Neural crest cell (in vitro differentiated cells): Measurements from ENCODE around the gene AP4E1. TPM values are rescaled to one million over a fixed set of nuclear protein-coding genes. Genes with fewer than 3 reads are reported as not detected.

Experiments used
- DNase-seq: peaks from one replicate; pipeline ENCODE4 v3.0.0; 2021; ENCODE audit warnings: low read depth, mixed read lengths, low spot score
- H3K27ac Mint-ChIP-seq: one replicate; pipeline ENCODE4 v1.8.0; 2021; ENCODE audit warnings: mild to moderate bottlenecking, mixed read lengths; ENCODE audit not compliant: unreplicated experiment
- H3K27me3 Mint-ChIP-seq: 2 replicates; pipeline ENCODE4 v1.8.0; 2021; ENCODE audit warnings: low read depth, mild to moderate bottlenecking, mixed read lengths
- H3K36me3 Mint-ChIP-seq: 2 replicates; pipeline ENCODE4 v1.8.0; 2021; ENCODE audit warnings: low read depth, mild to moderate bottlenecking, mixed read lengths
- H3K4me1 Mint-ChIP-seq: 2 replicates; pipeline ENCODE4 v1.8.0; 2021; ENCODE audit warnings: mixed read lengths
- H3K4me3 Mint-ChIP-seq: one replicate; pipeline ENCODE4 v1.8.0; 2021; ENCODE audit warnings: mild to moderate bottlenecking, mixed read lengths
- H3K9me3 Mint-ChIP-seq: 2 replicates; pipeline ENCODE4 v1.8.0; 2021; ENCODE audit warnings: mixed read lengths
- CTCF ChIP-seq: fragments of 200-600 bp; sonication (generic); conservative IDR thresholded peaks from 2 replicates; pipeline ENCODE4 v1.5.0; 2021; ENCODE audit warnings: antibody characterized with exemption, mild to moderate bottlenecking
- total RNA-seq: library from RNA; stranded (reverse); gene quantifications from 2 replicates; pipeline ENCODE4 v1.2.1, GENCODE V29; 2021

Gene AP4E1
- total RNA-seq, 1 donor from 2014 or later: 10.8 TPM

- Mint-ChIP-seq H3K27me3 (no peaks in the 10 kb centered on the region), H3K4me3 (no peak overlapping the region), H3K27ac (no peak overlapping the region), H3K36me3 (peaks cover 64% of the 10 kb centered on the region), H3K4me1 (no peaks in the 10 kb centered on the region), H3K9me3 (peaks cover 24% of the 10 kb centered on the region)
- DNase-seq: no peak
- TF ChIP-seq CTCF: no peak
Measured at GRCh38 chr15:50971115-50971514, 62.6 kb downstream of the AP4E1 start.

DNA sequence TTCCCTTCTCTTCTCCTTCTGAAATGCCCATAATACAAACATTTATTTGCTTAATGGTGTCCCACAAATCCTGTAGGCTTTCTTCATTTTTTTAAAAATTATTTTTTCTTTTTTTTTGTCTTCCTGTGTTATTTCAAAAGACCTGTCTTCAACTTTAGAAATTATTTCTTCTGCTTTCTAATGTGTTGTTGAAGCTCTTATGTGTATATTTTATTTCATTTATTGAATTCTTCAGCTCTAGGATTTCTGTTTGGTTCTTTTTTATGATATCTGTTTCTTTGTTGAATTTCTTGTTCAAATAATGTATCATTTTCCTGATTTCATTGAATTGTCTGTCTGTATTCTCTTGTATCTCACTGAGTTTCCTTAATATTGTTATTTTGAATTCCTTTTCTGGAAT, 63.1 kb downstream of the AP4E1 start:
- no peak overlapping the region for H3K27ac Mint-ChIP-seq
- no peak overlapping the region for H3K4me3 Mint-ChIP-seq
- peaks cover 63% of the 10 kb centered on the region for H3K36me3 Mint-ChIP-seq
- H3K27me3 Mint-ChIP-seq: no peaks in the 10 kb centered on the region
- no peak for DNase-seq
- H3K4me1 Mint-ChIP-seq: no peaks in the 10 kb centered on the region
- TF ChIP-seq CTCF: no peak
- H3K9me3 Mint-ChIP-seq: peaks cover 24% of the 10 kb centered on the region

- DNase-seq: no peak
- no peak overlapping the region for H3K27ac Mint-ChIP-seq
- H3K4me1 Mint-ChIP-seq: no peaks in the 10 kb centered on the region
- H3K27me3 Mint-ChIP-seq: no peaks in the 10 kb centered on the region
- peaks cover 52% of the 10 kb centered on the region for H3K36me3 Mint-ChIP-seq
- H3K4me3 Mint-ChIP-seq: no peak overlapping the region
- TF ChIP-seq CTCF: no peak
- H3K9me3 Mint-ChIP-seq: peaks cover 24% of the 10 kb centered on the region
Measured at GRCh38 chr15:50973605-50974004, 65.1 kb downstream of the AP4E1 start.

- no peak for TF ChIP-seq CTCF
- Mint-ChIP-seq H3K36me3 (peaks cover 33% of the 10 kb centered on the region), H3K27ac (no peak overlapping the region), H3K27me3 (no peaks in the 10 kb centered on the region), H3K4me3 (no peak overlapping the region), H3K4me1 (no peaks in the 10 kb centered on the region), H3K9me3 (peaks cover 8% of the 10 kb centered on the region)
- no peak for DNase-seq
Measured at GRCh38 chr15:50977162-50977561, 68.7 kb downstream of the AP4E1 start.

DNA sequence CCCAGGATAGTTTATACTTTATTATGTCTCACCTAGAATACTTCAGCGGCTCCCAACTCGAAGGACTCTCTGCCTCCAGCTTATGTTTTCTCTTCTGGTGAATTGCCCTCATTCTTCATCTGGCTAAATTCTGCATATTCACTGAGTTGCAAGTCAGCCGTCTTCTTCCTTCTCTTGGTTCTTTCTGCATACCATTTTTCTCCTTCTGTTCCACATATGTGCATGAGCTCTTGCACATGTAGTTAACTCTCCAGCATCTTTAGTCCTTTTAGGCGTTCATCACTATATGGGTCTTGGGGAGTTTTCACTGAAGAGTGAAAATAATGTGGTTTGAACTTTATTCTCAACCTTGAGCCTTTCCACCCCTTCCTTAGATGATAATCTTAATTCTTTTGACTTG, 70.1 kb downstream of the AP4E1 start:
- Mint-ChIP-seq H3K9me3 (peaks cover 7% of the 10 kb centered on the region), H3K4me1 (no peaks in the 10 kb centered on the region), H3K36me3 (peaks cover 35% of the 10 kb centered on the region), H3K4me3 (no peak overlapping the region), H3K27ac (no peak overlapping the region), H3K27me3 (no peaks in the 10 kb centered on the region)
- DNase-seq: no peak
- TF ChIP-seq CTCF: no peak

- Mint-ChIP-seq H3K27me3 (no peaks in the 10 kb centered on the region), H3K27ac (no peak overlapping the region), H3K4me1 (no peaks in the 10 kb centered on the region), H3K4me3 (no peak overlapping the region), H3K36me3 (peaks cover 37% of the 10 kb centered on the region), H3K9me3 (peaks cover 7% of the 10 kb centered on the region)
- TF ChIP-seq CTCF: no peak
- DNase-seq: no peak
Measured at GRCh38 chr15:50979041-50979440, 70.6 kb downstream of the AP4E1 start.
